NCI-H1105 treated with DMSO at 0.1 percent for 48 hours (cell line): ENCODE measurements around the gene RBMXL3.

Experiments
- DNase-seq: peaks from one replicate; lab custom pipeline; 2025; lab: John Stamatoyannopoulos, UW

RBMXL3 gene

DNA sequence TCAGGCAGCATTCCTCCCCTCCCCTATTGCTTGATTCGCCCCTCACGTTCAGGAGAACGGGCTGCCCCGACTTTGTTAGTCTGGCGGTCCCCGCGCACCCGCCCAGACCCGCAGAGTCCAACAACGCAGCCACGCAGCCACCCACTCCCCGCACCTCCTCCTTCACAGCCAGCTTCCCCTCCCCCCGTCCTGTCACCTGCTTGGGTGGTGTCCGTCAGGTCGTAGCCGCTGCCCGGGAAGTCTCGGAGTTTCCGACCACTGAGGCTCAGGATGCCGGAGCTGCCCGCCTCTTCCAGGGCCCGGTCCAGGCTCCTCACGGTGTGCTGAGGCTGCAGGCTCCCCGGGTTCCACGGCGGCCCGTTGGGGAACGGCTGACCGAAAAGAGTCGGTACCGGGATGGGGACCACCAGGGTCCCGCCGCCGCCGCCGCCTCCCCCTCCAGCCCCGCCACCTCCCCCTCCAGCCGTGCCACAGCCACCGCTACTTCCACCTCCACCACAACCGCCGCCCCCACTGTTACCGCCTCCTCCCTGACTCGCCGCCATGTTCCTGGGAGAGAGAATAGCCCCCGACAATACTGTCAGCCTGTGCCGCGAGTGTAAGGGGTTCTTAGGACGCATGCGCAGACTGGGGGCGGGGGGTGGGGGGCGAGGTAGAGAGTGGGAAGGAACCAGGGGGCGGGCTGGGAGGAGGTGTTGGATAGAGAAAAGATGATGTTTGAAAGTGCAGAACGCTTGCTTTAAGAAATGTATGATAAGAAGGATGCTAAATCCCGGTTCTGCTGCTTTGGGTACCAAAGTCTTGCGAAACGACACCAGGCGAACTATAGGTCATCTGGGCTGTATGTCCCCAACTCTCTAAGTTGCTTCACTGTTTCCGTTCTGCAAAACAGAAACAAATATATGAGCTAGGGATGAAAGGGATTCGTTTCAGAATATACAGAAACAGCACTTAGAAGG, 44.6 kb downstream of the RBMXL3 start, which contains the start of gene LRCH2:
LRCH2 (minus strand) TSS at position 600 of the 959 bp plus-strand sequence; CDS start at position 545, 55 bp downstream.
- peak; percentile 46 for DNase-seq

DNA sequence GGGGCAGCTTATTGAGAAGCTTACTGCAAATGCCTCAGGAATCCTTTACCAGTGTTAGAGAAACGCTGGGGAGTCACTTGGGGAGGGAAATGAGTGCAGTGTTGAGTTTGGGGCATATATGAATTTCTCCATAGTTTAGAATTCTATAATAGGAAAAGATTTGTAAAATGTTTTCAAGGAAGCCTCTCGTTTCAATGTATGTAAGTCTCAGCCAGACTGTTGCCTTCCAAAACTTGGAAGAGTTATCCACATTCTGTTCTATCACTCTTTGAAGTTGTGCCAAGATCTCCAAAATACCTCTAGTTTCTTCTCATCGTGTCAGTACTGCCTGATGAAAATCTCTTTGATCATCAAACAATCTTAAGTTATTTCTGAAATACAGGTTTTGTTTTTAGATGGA, 45.3 kb downstream of the RBMXL3 start:
- no peak for DNase-seq

DNA sequence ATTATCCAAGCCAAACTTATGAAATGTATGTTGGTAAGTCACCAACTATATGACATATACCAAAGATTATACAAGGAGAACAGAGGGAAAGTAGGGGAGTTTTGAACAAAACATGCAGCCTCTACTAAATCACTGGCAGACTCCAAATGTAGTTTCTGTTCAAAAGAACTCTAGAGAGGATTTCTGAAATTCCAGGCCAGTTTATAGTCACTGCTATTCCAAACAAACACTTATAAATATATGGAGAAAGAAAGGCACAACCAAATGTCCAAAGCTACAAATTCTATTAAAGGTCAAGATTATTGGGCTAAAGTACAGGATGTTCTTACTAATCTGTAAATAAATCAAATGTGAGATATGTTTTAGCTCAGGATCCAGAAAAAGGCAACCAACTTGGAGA, 47.4 kb downstream of the RBMXL3 start:
- no peak for DNase-seq

DNA sequence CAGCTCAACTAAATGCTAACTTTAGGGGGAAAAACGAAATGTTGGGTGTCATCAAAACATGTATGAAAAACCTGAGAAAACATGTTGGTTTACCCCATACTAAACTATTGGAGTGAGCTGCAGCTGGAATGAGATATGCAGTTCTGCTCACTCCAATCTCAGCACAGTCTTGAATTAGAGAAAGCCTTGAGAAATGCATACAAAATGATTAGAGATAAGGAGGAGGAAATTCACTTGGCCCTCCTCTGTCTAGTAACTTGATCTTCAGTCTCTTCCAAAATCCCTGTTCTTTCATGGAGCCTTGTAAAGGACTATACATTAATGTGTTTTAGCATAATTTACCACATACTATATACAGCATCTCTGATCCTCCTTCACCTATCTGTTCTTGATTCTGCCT, 47.8 kb downstream of the RBMXL3 start:
- no peak for DNase-seq
